Parathyroid adenoma (tissue), 2 donors: ENCODE measurements around the gene GNG5.
"Not testable (repeated sequence)": the region's sequence is repeated elsewhere in the genome, so short reads cannot be mapped to it uniquely, and the experiment has no call there.

ENCODE experiments used
- H2AFZ ChIP-seq: fragments of 300-600 bp; sonication (generic); one replicate; pipeline ENCODE4 v1.7.0; 2017; ENCODE audit warnings: antibody characterized with exemption, mild to moderate bottlenecking
- H3K27ac ChIP-seq: fragments of 300-600 bp; sonication (generic); one replicate; pipeline ENCODE4 v1.7.0; 2017
- H3K27me3 ChIP-seq: fragments of 300-600 bp; sonication (generic); one replicate; pipeline ENCODE4 v1.7.0; 2017; ENCODE audit warnings: low read length; ENCODE audit not compliant: control insufficient read depth, insufficient read depth
- H3K36me3 ChIP-seq: fragments of 300-600 bp; sonication (generic); one replicate; pipeline ENCODE4 v1.7.0; 2017; ENCODE audit warnings: low read length; ENCODE audit not compliant: control insufficient read depth, insufficient read depth
- H3K4me1 ChIP-seq: fragments of 300-600 bp; sonication (generic); one replicate; pipeline ENCODE4 v1.7.0; 2017; ENCODE audit warnings: control low read depth
- H3K4me2 ChIP-seq: fragments of 300-600 bp; sonication (generic); one replicate; pipeline ENCODE4 v1.7.0; 2017; ENCODE audit warnings: low read length
- H3K4me3 ChIP-seq: fragments of 300-600 bp; sonication (generic); one replicate; pipeline ENCODE4 v1.7.0; 2017; ENCODE audit warnings: low read depth, low read length
- H3K79me2 ChIP-seq: fragments of 300-600 bp; sonication (generic); one replicate; pipeline ENCODE4 v1.7.0; 2017; ENCODE audit warnings: control low read depth
- H3K9ac ChIP-seq: fragments of 300-600 bp; sonication (generic); one replicate; pipeline ENCODE4 v1.7.0; 2017; ENCODE audit warnings: mild to moderate bottlenecking
- H3K9me3 ChIP-seq: fragments of 300-600 bp; sonication (generic); one replicate; pipeline ENCODE4 v1.7.0; 2017; ENCODE audit warnings: low read length; ENCODE audit not compliant: control insufficient read depth
- CTCF ChIP-seq: fragments of 300-600 bp; sonication (generic); IDR thresholded peaks from one replicate; pipeline ENCODE4 v1.7.0; 2017; ENCODE audit warnings: antibody characterized with exemption, mild to moderate bottlenecking
- donor health status: primary hyperparathyroidism.

Gene GNG5

GRCh38 chr1:84467298-84467697, 39.1 kb downstream of the GNG5 start:
- no peak overlapping the region for H3K4me3 ChIP-seq
- H3K27me3 ChIP-seq, result no peaks in the 10 kb centered on the region
- H3K36me3 ChIP-seq, result no peaks in the 10 kb centered on the region
- no peak for TF ChIP-seq CTCF
- no peaks in the 10 kb centered on the region for H3K9me3 ChIP-seq
- H2AFZ ChIP-seq, result no peak overlapping the region
- H3K4me2 ChIP-seq, result no peak overlapping the region
- H3K9ac ChIP-seq, result no peak overlapping the region
- no peak overlapping the region for H3K27ac ChIP-seq
- no peaks in the 10 kb centered on the region for H3K4me1 ChIP-seq
- H3K79me2 ChIP-seq, result no peaks in the 10 kb centered on the region

- no peaks in the 10 kb centered on the region for H3K36me3 ChIP-seq
- no peaks in the 10 kb centered on the region for H3K27me3 ChIP-seq
- no peaks in the 10 kb centered on the region for H3K79me2 ChIP-seq
- H3K4me3 ChIP-seq, result no peak overlapping the region
- H3K27ac ChIP-seq, result no peak overlapping the region
- H3K4me2 ChIP-seq, result no peak overlapping the region
- H3K9ac ChIP-seq, result no peak overlapping the region
- no peak for TF ChIP-seq CTCF
- no peaks in the 10 kb centered on the region for H3K9me3 ChIP-seq
- no peaks in the 10 kb centered on the region for H3K4me1 ChIP-seq
- no peak overlapping the region for H2AFZ ChIP-seq
Observed at GRCh38 chr1:84462118-84462517, 44.3 kb downstream of the GNG5 start.

- H3K4me1 ChIP-seq, result no peaks in the 10 kb centered on the region
- H3K27ac ChIP-seq, result no peak overlapping the region
- no peaks in the 10 kb centered on the region for H3K36me3 ChIP-seq
- H3K4me3 ChIP-seq, result no peak overlapping the region
- H2AFZ ChIP-seq, result no peak overlapping the region
- H3K9ac ChIP-seq, result no peak overlapping the region
- H3K9me3 ChIP-seq, result no peaks in the 10 kb centered on the region
- no peak for TF ChIP-seq CTCF
- H3K4me2 ChIP-seq, result no peak overlapping the region
- no peaks in the 10 kb centered on the region for H3K79me2 ChIP-seq
- no peaks in the 10 kb centered on the region for H3K27me3 ChIP-seq
Observed at GRCh38 chr1:84452436-84452835, 53.9 kb downstream of the GNG5 start.

GRCh38 chr1:84450910-84451309, 55.5 kb downstream of the GNG5 start:
- Histone ChIP-seq H3K4me3 (no peak overlapping the region), H3K4me2 (no peak overlapping the region), H3K4me1 (no peaks in the 10 kb centered on the region), H2AFZ (no peak overlapping the region), H3K79me2 (no peaks in the 10 kb centered on the region), H3K9ac (no peak overlapping the region), H3K36me3 (no peaks in the 10 kb centered on the region), H3K9me3 (no peaks in the 10 kb centered on the region), H3K27ac (no peak overlapping the region), H3K27me3 (no peaks in the 10 kb centered on the region)
- TF ChIP-seq CTCF, result no peak

GRCh38 chr1:84448704-84449103, 57.7 kb downstream of the GNG5 start:
- not testable (repeated sequence) for H3K9me3 ChIP-seq, H2AFZ ChIP-seq, H3K4me1 ChIP-seq, H3K9ac ChIP-seq, H3K27me3 ChIP-seq, H3K4me2 ChIP-seq, H3K4me3 ChIP-seq, H3K79me2 ChIP-seq, H3K27ac ChIP-seq, H3K36me3 ChIP-seq
